ENCODE measurements around the gene PRSS50.

Gene PRSS50

GRCh38 chr3:46690798-46691197 lies 26.9 kb downstream of the PRSS50 start:
- Histone ChIP-seq H3K4me3 (ENCODE audit: low read length) (no peak overlapping the region), H3K4me1 (ENCODE audit: control insufficient read depth, insufficient read depth, low read length) (peaks cover 7% of the 10 kb centered on the region), H3K27ac (ENCODE audit: low read depth, low read length) (no peak overlapping the region)

GRCh38 chr3:46685446-46685845 lies 32.2 kb downstream of the PRSS50 start:
- Histone ChIP-seq H3K4me1 (ENCODE audit: control insufficient read depth, insufficient read depth, low read length) (no peaks in the 10 kb centered on the region), H3K4me3 (ENCODE audit: low read length) (no peak overlapping the region), H3K27me3 (ENCODE audit: control insufficient read depth, insufficient read depth, low read length) (no peaks in the 10 kb centered on the region), H3K36me3 (ENCODE audit: control insufficient read depth, insufficient read depth, low read length) (peaks cover 2% of the 10 kb centered on the region), H3K27ac (ENCODE audit: low read depth, low read length) (no peak overlapping the region), H3K9ac (ENCODE audit: low read length) (no peak overlapping the region)

More at GRCh38 chr3:46690798-46691197, 26.9 kb downstream of the PRSS50 start:
- H3K27me3 ChIP-seq (ENCODE audit: control insufficient read depth, insufficient read depth, low read length): no peaks in the 10 kb centered on the region
- H3K36me3 ChIP-seq (ENCODE audit: control insufficient read depth, insufficient read depth, low read length): peaks cover 2% of the 10 kb centered on the region
- H3K9ac ChIP-seq (ENCODE audit: low read length): no peak overlapping the region

GRCh38 chr3:46684891-46685290 lies 32.8 kb downstream of the PRSS50 start:
- Histone ChIP-seq H3K27ac (ENCODE audit: low read depth, low read length) (no peak overlapping the region), H3K36me3 (ENCODE audit: control insufficient read depth, insufficient read depth, low read length) (peaks cover 2% of the 10 kb centered on the region), H3K9ac (ENCODE audit: low read length) (no peak overlapping the region), H3K4me3 (ENCODE audit: low read length) (no peak overlapping the region), H3K4me1 (ENCODE audit: control insufficient read depth, insufficient read depth, low read length) (no peaks in the 10 kb centered on the region), H3K27me3 (ENCODE audit: control insufficient read depth, insufficient read depth, low read length) (no peaks in the 10 kb centered on the region)

- peaks cover 2% of the 10 kb centered on the region for H3K36me3 ChIP-seq (ENCODE audit: control insufficient read depth, insufficient read depth, low read length)
- H3K4me3 ChIP-seq (ENCODE audit: low read length): no peak overlapping the region
Observed at GRCh38 chr3:46682974-46683373, 34.7 kb downstream of the PRSS50 start.

GRCh38 chr3:46681856-46682540 lies 35.7 kb downstream of the PRSS50 start:
- no peaks in the 10 kb centered on the region for H3K36me3 ChIP-seq (ENCODE audit: control insufficient read depth, insufficient read depth, low read length)

More at GRCh38 chr3:46682974-46683373, 34.7 kb downstream of the PRSS50 start:
- no peaks in the 10 kb centered on the region for H3K27me3 ChIP-seq (ENCODE audit: control insufficient read depth, insufficient read depth, low read length)
- no peaks in the 10 kb centered on the region for H3K4me1 ChIP-seq (ENCODE audit: control insufficient read depth, insufficient read depth, low read length)
- no peak overlapping the region for H3K9ac ChIP-seq (ENCODE audit: low read length)
- no peak overlapping the region for H3K27ac ChIP-seq (ENCODE audit: low read depth, low read length)

GRCh38 chr3:46681387-46681786 lies 36.3 kb downstream of the PRSS50 start:
- no peaks in the 10 kb centered on the region for H3K36me3 ChIP-seq (ENCODE audit: control insufficient read depth, insufficient read depth, low read length)
- H3K9ac ChIP-seq (ENCODE audit: low read length): no peak overlapping the region
- no peak overlapping the region for H3K4me3 ChIP-seq (ENCODE audit: low read length)
- no peak overlapping the region for H3K27ac ChIP-seq (ENCODE audit: low read depth, low read length)
- H3K4me1 ChIP-seq (ENCODE audit: control insufficient read depth, insufficient read depth, low read length): no peaks in the 10 kb centered on the region
- H3K27me3 ChIP-seq (ENCODE audit: control insufficient read depth, insufficient read depth, low read length): no peaks in the 10 kb centered on the region

More at GRCh38 chr3:46681856-46682540, 35.7 kb downstream of the PRSS50 start:
- Histone ChIP-seq H3K27ac (ENCODE audit: low read depth, low read length) (no peak overlapping the region), H3K27me3 (ENCODE audit: control insufficient read depth, insufficient read depth, low read length) (no peaks in the 10 kb centered on the region), H3K4me1 (ENCODE audit: control insufficient read depth, insufficient read depth, low read length) (no peaks in the 10 kb centered on the region), H3K9ac (ENCODE audit: low read length) (no peak overlapping the region), H3K4me3 (ENCODE audit: low read length) (no peak overlapping the region)

GRCh38 chr3:46680298-46680826 lies 37.3 kb downstream of the PRSS50 start:
- Histone ChIP-seq H3K27me3 (ENCODE audit: control insufficient read depth, insufficient read depth, low read length) (no peaks in the 10 kb centered on the region), H3K9ac (ENCODE audit: low read length) (no peak overlapping the region), H3K4me1 (ENCODE audit: control insufficient read depth, insufficient read depth, low read length) (no peaks in the 10 kb centered on the region), H3K4me3 (ENCODE audit: low read length) (no peak overlapping the region), H3K36me3 (ENCODE audit: control insufficient read depth, insufficient read depth, low read length) (no peaks in the 10 kb centered on the region), H3K27ac (ENCODE audit: low read depth, low read length) (no peak overlapping the region)

GRCh38 chr3:46679681-46680080 lies 38.0 kb downstream of the PRSS50 start:
- Histone ChIP-seq H3K4me1 (ENCODE audit: control insufficient read depth, insufficient read depth, low read length) (no peaks in the 10 kb centered on the region), H3K4me3 (ENCODE audit: low read length) (no peak overlapping the region), H3K9ac (ENCODE audit: low read length) (no peak overlapping the region), H3K27me3 (ENCODE audit: control insufficient read depth, insufficient read depth, low read length) (no peaks in the 10 kb centered on the region), H3K27ac (ENCODE audit: low read depth, low read length) (no peak overlapping the region), H3K36me3 (ENCODE audit: control insufficient read depth, insufficient read depth, low read length) (no peaks in the 10 kb centered on the region)

GRCh38 chr3:46678280-46678679 lies 39.4 kb downstream of the PRSS50 start:
- Histone ChIP-seq H3K4me3 (ENCODE audit: low read length) (no peak overlapping the region), H3K4me1 (ENCODE audit: control insufficient read depth, insufficient read depth, low read length) (no peaks in the 10 kb centered on the region), H3K9ac (ENCODE audit: low read length) (no peak overlapping the region), H3K36me3 (ENCODE audit: control insufficient read depth, insufficient read depth, low read length) (no peaks in the 10 kb centered on the region), H3K27me3 (ENCODE audit: control insufficient read depth, insufficient read depth, low read length) (no peaks in the 10 kb centered on the region), H3K27ac (ENCODE audit: low read depth, low read length) (no peak overlapping the region)

GRCh38 chr3:46677411-46677726 lies 40.3 kb downstream of the PRSS50 start:
- Histone ChIP-seq H3K27ac (ENCODE audit: low read depth, low read length) (no peak overlapping the region), H3K4me3 (ENCODE audit: low read length) (no peak overlapping the region), H3K4me1 (ENCODE audit: control insufficient read depth, insufficient read depth, low read length) (no peaks in the 10 kb centered on the region), H3K9ac (ENCODE audit: low read length) (no peak overlapping the region), H3K27me3 (ENCODE audit: control insufficient read depth, insufficient read depth, low read length) (no peaks in the 10 kb centered on the region), H3K36me3 (ENCODE audit: control insufficient read depth, insufficient read depth, low read length) (no peaks in the 10 kb centered on the region)

GRCh38 chr3:46676601-46677410 lies 40.9 kb downstream of the PRSS50 start:
- Histone ChIP-seq H3K4me1 (ENCODE audit: control insufficient read depth, insufficient read depth, low read length) (no peaks in the 10 kb centered on the region), H3K36me3 (ENCODE audit: control insufficient read depth, insufficient read depth, low read length) (no peaks in the 10 kb centered on the region), H3K9ac (ENCODE audit: low read length) (no peak overlapping the region), H3K27me3 (ENCODE audit: control insufficient read depth, insufficient read depth, low read length) (no peaks in the 10 kb centered on the region), H3K4me3 (ENCODE audit: low read length) (no peak overlapping the region), H3K27ac (ENCODE audit: low read depth, low read length) (no peak overlapping the region)

- Histone ChIP-seq H3K27me3 (ENCODE audit: control insufficient read depth, insufficient read depth, low read length) (no peaks in the 10 kb centered on the region), H3K27ac (ENCODE audit: low read depth, low read length) (no peak overlapping the region), H3K9ac (ENCODE audit: low read length) (no peak overlapping the region), H3K4me1 (ENCODE audit: control insufficient read depth, insufficient read depth, low read length) (no peaks in the 10 kb centered on the region), H3K36me3 (ENCODE audit: control insufficient read depth, insufficient read depth, low read length) (no peaks in the 10 kb centered on the region), H3K4me3 (ENCODE audit: low read length) (no peak overlapping the region)
Observed at GRCh38 chr3:46675843-46676567, 41.7 kb downstream of the PRSS50 start.

All from rectal smooth muscle tissue (tissue), 1 donor.